ENCODE results near the gene EEIG1.

- TF ChIP-seq CTCF (IDR thresholded peaks at IDR 0.05) = no peak
- TF ChIP-seq EP300 (IDR thresholded peaks at IDR 0.05) = no peak
These were observed 3.5 kb downstream of the EEIG1 start for GRCh38 chr9:127977009-127977883.

All from tibial nerve (tissue), 4 donors.